OCI-LY3 (cell line): ENCODE data around the gene EIF3K.

ENCODE experiments used
- H2AFZ ChIP-seq: fragments of 200-600, 300-600 bp; shearing (Covaris generic); 2 replicates; pipeline ENCODE4 v1.6.0; 2014; ENCODE audit warnings: antibody characterized with exemption, low read depth, low read length
- H3K27ac ChIP-seq: fragments of 200-600, 300-600 bp; sonication (generic); 2 replicates; pipeline ENCODE4 v1.5.1; 2014; ENCODE audit warnings: mild to moderate bottlenecking, low read length, moderate library complexity, mixed read lengths
- H3K27me3 ChIP-seq: fragments of 200-600, 300-600 bp; sonication (generic); 2 replicates; pipeline ENCODE4 v1.6.1; 2014; ENCODE audit warnings: low read depth, low read length, mixed read lengths
- H3K36me3 ChIP-seq: fragments of 200-600, 300-600 bp; sonication (generic); replicated peaks from 2 replicates; pipeline ENCODE3; 2014; ENCODE audit warnings: low read depth, low read length, mixed read lengths
- H3K4me1 ChIP-seq: fragments of 300-600, 200-600 bp; sonication (generic); 2 replicates; pipeline ENCODE4 v1.6.1; 2014; ENCODE audit warnings: low read length, mixed read lengths
- H3K4me2 ChIP-seq: fragments of 200-600, 300-600 bp; sonication (generic); 2 replicates; pipeline ENCODE4 v1.6.1; 2014; ENCODE audit warnings: low read length, mixed read lengths
- H3K4me3 ChIP-seq: fragments of 300-600, 200-600 bp; sonication (generic); 2 replicates; pipeline ENCODE4 v1.5.1; 2014; ENCODE audit warnings: antibody characterized with exemption, mild to moderate bottlenecking, low read length, moderate library complexity
- H3K79me2 ChIP-seq: fragments of 300-600, 200-600 bp; shearing (Covaris generic); 2 replicates; pipeline ENCODE4 v1.6.1; 2014; ENCODE audit warnings: mild to moderate bottlenecking, low read length, mixed read lengths
- H3K9ac ChIP-seq: fragments of 300-600, 200-600 bp; shearing (Covaris generic); 2 replicates; pipeline ENCODE4 v1.6.0; 2014; ENCODE audit warnings: mild to moderate bottlenecking, low read length, moderate library complexity
- H3K9me3 ChIP-seq: fragments of 200-600, 300-600 bp; shearing (Covaris generic); 2 replicates; pipeline ENCODE4 v1.6.1; 2014; ENCODE audit warnings: low read length, mixed read lengths; ENCODE audit not compliant: insufficient read depth
- H4K20me1 ChIP-seq: fragments of 200-600, 300-600 bp; sonication (generic); 2 replicates; pipeline ENCODE4 v1.6.1; 2016; ENCODE audit warnings: low read length, mixed read lengths; ENCODE audit not compliant: insufficient read depth
- CTCF ChIP-seq: fragments of 200-600, 300-600 bp; sonication (generic); IDR thresholded peaks from 2 replicates; pipeline ENCODE4 v1.5.1; 2014; ENCODE audit warnings: antibody characterized with exemption, low read length, low read depth
- EZH2phosphoT487 ChIP-seq: fragments of 200-600 bp; shearing (Covaris generic); IDR thresholded peaks from 2 replicates; pipeline ENCODE4 v1.6.1; 2018; ENCODE audit warnings: antibody characterized with exemption, mixed run types, low read depth

Gene EIF3K

GRCh38 chr19:38648769-38649304 lies 29.8 kb downstream of the EIF3K start:
- peak overlapping the region; percentile 94 for H3K4me2 ChIP-seq
- H3K36me3 ChIP-seq: peaks cover 20% of the 10 kb centered on the region
- no peak overlapping the region for H2AFZ ChIP-seq
- peaks cover 64% of the 10 kb centered on the region for H3K79me2 ChIP-seq
- H3K27me3 ChIP-seq: no peaks in the 10 kb centered on the region
- peaks cover 35% of the 10 kb centered on the region for H3K4me1 ChIP-seq
- no peaks in the 10 kb centered on the region for H3K9me3 ChIP-seq
- H3K9ac ChIP-seq: peak overlapping the region; percentile 99
- no peak overlapping the region for H3K27ac ChIP-seq
- peak overlapping the region; percentile 99 for H3K4me3 ChIP-seq
- TF ChIP-seq EZH2phosphoT487 (no peak), CTCF (no peak)
- H4K20me1 ChIP-seq: peaks cover 49% of the 10 kb centered on the region

GRCh38 chr19:38649305-38650171 lies 30.6 kb downstream of the EIF3K start:
- H3K9me3 ChIP-seq: no peaks in the 10 kb centered on the region
- H3K79me2 ChIP-seq: peaks cover 71% of the 10 kb centered on the region
- H3K9ac ChIP-seq: peak overlapping the region; percentile 99
- H3K36me3 ChIP-seq: peaks cover 24% of the 10 kb centered on the region
- H3K4me2 ChIP-seq: peak overlapping the region; percentile 94
- no peaks in the 10 kb centered on the region for H3K27me3 ChIP-seq
- no peak overlapping the region for H2AFZ ChIP-seq
- no peak overlapping the region for H3K27ac ChIP-seq
- TF ChIP-seq CTCF (no peak), EZH2phosphoT487 (no peak)
- H3K4me3 ChIP-seq: peak overlapping the region; percentile 99
- peaks cover 51% of the 10 kb centered on the region for H4K20me1 ChIP-seq
- peaks cover 41% of the 10 kb centered on the region for H3K4me1 ChIP-seq

- Histone ChIP-seq H3K9ac (no peak overlapping the region), H2AFZ (no peak overlapping the region), H4K20me1 (peaks cover 58% of the 10 kb centered on the region)
These were observed 31.3 kb downstream of the EIF3K start for GRCh38 chr19:38650172-38650775.

More at GRCh38 chr19:38650172-38650775, 31.3 kb downstream of the EIF3K start:
- Histone ChIP-seq H3K4me2 (peak overlapping the region; percentile 94; the same call in 1 of the 2 replicates), H3K36me3 (peaks cover 29% of the 10 kb centered on the region), H3K4me3 (peak overlapping the region; percentile 99; the same call in 1 of the 2 replicates), H3K27ac (no peak overlapping the region), H3K9me3 (no peaks in the 10 kb centered on the region), H3K79me2 (peaks cover 78% of the 10 kb centered on the region), H3K4me1 (peaks cover 49% of the 10 kb centered on the region), H3K27me3 (no peaks in the 10 kb centered on the region)
- TF ChIP-seq EZH2phosphoT487 (no peak), CTCF (no peak)
